CD4-positive, alpha-beta T cell treated with Interleukin-2 at 100 ng/mL for 4 hours (primary cell): ENCODE measurements around the gene TTLL13.

ENCODE experiments used
- DNase-seq: peaks from one replicate; pipeline ENCODE4 v3.0.0-alpha.2; 2020; ENCODE audit warnings: low spot score

The TTLL13 gene

GRCh38 chr15:90214553-90215196, 34.7 kb upstream of the TTLL13 start:
- DNase-seq: no peak

GRCh38 chr15:90217671-90218394, 31.5 kb upstream of the TTLL13 start:
- no peak for DNase-seq

DNA sequence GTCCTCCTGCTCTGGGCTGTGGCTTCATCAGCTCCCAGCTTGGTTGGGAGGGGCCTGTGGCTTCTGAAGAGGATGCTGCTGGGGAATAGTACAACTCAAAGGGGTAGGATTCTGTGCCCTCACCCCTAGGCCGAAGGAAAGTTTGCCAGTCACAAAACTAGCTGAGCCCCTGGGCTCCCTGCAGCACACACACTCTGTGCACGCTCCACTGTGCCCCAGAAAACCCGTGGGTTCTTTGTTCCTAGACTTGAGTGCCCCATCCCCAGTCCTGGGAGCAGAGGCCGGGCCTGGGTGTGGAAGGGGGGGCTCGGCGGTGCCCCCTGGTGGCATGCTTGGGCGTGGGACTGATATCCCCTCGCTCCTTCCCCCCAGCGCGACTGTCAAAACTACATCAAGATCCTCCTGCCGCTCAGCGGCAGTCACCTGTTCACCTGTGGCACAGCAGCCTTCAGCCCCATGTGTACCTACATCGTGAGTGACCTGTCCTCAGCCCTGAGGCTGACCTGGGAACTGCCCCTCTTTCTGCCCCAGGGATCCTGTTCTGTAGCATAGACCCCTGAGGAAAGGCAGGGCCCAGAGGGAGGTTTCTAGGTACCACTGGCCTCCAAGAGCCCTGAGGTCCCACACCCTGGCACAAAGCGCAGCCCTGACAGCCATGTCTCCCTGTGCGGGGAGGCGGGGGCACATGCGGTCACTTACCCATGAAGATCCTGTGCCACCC, 29.8 kb upstream of the TTLL13 start:
- peak; percentile 44 for DNase-seq

GRCh38 chr15:90221246-90221900, 28.0 kb upstream of the TTLL13 start:
- peak; percentile 24 for DNase-seq

- DNase-seq: no peak
Observed at GRCh38 chr15:90222547-90222946, 26.8 kb upstream of the TTLL13 start.

GRCh38 chr15:90223441-90224165, 25.8 kb upstream of the TTLL13 start:
- DNase-seq: no peak

DNA sequence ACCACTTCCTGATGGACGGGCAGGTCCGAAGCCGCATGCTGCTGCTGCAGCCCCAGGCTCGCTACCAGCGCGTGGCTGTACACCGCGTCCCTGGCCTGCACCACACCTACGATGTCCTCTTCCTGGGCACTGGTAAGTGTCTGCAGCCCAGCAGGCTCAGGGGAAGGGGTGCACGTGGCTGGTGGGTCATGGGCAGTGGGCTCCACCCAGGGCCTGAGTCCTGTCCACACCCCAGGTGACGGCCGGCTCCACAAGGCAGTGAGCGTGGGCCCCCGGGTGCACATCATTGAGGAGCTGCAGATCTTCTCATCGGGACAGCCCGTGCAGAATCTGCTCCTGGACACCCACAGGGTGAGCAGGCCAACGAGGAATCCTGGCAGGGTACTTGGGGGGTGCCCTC, 24.3 kb upstream of the TTLL13 start:
- DNase-seq: no peak

- no peak for DNase-seq
Observed at GRCh38 chr15:90225504-90226234, 23.7 kb upstream of the TTLL13 start.

GRCh38 chr15:90227336-90227735, 22.0 kb upstream of the TTLL13 start:
- no peak for DNase-seq

GRCh38 chr15:90227816-90228772, 21.3 kb upstream of the TTLL13 start:
- no peak for DNase-seq

DNA sequence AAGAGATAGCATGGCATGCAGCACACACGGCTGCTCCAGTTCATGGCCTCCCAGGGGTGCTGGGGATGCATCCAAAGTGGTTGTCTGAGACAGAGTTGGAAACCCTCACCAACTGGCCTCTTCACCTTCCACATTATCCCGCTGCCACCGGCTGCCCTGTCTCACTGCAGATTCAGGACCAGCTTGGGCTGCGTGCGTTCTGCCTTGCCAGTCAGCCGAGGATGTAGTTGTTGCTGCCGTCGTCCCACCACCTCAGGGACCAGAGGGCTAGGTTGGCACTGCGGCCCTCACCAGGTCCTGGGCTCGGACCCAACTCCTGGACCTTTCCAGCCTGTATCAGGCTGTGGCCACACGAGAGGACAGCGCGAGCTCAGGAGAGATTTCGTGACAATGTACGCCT, 20.4 kb upstream of the TTLL13 start:
- no peak for DNase-seq

DNA sequence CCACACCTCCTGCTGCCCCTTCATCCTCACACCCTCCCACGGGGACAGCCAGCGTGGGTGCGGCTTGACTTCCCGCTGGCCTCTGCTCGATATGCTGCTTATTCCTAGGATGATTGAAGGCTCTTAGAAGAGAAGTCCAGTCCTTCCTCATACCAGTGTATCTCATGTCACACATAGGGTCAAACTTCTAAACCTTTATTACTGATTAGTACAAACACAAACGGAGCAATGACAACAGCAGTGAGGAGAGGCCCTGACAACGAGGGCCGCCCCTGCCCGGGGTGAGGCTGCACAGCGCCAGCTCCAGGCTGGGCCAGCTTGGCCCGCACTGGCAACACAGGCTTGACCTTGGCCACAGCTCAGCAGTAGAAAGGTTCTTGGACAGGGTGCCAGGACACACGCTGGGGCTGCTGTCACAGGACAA, 19.3 kb upstream of the TTLL13 start:
- no peak for DNase-seq

DNA sequence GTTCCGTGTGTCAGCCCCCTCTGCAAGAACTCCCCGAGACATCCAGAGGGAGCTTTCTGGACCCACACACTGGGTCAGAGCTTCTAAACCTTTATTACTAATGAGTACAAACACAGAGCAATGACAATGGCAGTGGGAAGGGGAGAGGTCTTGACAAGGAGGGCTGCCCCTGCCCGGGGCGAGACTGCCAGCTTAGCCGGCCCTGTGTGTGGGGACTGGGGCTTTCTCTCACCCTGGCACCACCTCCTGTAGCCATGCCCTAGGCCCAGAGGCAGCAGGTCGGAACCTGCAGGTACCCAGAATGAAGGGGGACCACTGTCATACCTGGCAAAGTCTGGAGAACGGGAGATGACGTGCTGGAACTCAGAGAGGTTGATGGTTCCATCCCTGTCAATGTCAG, 18.7 kb upstream of the TTLL13 start:
- DNase-seq: no peak

- peak; percentile 82 for DNase-seq
Observed at GRCh38 chr15:90231028-90232017, 18.0 kb upstream of the TTLL13 start.

DNA sequence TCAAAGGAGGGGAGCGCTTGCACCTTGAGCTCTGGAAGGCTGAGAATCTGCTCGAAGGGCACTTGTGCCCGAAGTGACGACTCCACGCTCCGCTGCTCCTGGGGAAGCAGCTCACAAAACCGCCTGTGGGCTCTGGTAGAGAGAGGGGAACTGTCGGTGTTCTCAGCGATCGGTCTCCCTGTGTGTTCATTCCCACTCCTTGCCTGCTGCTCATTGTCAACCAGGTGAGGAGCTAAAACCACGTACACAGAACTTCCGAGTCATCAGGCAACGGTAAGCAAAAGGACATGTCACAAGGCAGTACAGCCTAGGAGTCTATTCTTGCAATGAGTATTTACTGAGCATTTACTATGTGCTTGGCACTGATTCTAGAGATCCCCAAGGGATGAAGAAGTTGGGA, 17.2 kb upstream of the TTLL13 start:
- no peak for DNase-seq

DNA sequence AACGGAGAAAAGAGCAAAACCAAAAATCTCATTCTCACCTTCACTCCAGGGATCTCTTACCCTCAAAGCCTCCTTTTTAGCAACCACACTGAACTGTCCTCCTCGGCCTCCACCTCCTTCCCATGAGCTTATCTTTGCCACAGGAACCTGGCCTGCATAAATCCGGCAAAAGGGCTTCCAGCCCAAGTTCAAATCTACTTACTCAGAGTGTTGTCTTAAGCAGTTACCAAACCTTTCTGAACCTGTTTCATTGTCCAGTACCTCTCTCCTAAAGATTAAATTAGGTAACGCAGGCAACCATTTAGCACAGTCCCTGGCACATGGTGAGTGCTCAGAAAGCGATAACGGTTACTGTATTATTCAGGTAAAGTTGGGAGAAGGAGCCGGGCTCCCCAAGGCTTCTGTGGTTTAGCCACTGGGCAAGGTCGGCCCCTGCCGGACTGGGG, 16.4 kb upstream of the TTLL13 start:
- no peak for DNase-seq

- DNase-seq: peak; percentile 97
Observed at GRCh38 chr15:90233387-90234095, 15.8 kb upstream of the TTLL13 start, which contains the start of gene CIB1. Gene CIB1 (minus strand): TSS chr15:90233941. CDS start chr15:90233885, 56 bp downstream.
